ENCODE data around the gene NABP2.

DNA sequence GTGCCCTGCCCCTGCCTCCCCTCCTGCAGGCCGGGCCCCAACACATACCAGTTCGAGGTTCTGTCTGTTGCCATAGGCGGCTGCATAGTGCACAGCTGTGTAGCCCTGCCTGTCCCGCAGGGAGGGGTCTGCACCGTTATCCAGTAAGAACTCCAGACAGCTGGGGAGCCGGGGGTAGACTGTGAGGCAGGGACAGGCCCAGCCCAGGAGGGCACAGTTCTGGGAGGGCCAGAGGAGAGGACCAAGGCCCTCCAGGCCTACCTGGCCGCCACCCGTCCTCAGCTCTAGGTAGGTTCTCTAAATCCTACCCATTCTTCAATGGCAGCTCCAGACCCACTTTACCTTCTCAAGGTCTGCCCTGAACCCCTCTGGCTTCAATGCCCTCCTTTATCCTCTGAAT lies 24.6 kb downstream of the NABP2 start:
- TF ChIP-seq CTCF (conservative IDR thresholded peaks at IDR 0.05 in 1 of 2, IDR thresholded peaks at IDR 0.05 in 1 of 2; ENCODE audit: low read depth in 1 of 2, low read length in 2 of 2): no peak
- TF ChIP-seq EZH2 (IDR thresholded peaks at IDR 0.05; ENCODE audit: low read length, missing control alignments): no peak
